ENCODE data around the gene DMD.

DMD gene

GRCh38 chrX:31563792-31564191 lies 1647.6 kb downstream of the DMD start:
- TF ChIP-seq CTCF (IDR thresholded peaks at IDR 0.05; ENCODE audit: control insufficient read depth, insufficient read depth, low read depth, low read length, missing control alignments) = no peak
- no peak overlapping the region for H3K4me3 ChIP-seq (ENCODE audit: control insufficient read depth, low read depth, low read length)
- DNase-seq (ENCODE audit: low read depth) = no peak

DNA sequence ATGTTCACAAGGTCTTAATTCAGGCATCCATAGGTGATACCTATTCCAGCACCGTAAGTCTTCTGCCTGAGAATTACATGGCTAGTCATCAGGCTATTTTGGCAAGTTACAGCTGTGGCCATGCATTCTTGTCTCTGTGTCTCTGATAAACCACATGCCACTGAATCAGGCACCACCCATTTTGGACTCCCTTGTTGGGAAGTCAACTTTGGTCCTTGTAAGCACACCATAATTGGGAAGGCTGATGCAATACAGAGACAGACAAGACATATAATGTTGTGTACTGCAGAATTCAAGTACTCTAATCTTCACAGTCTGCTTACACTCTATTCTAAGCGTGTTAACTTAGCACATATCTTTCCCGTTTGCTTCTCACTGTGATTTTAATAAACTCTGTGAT lies 1655.8 kb downstream of the DMD start:
- no peak overlapping the region for H3K4me3 ChIP-seq (ENCODE audit: control insufficient read depth, low read depth, low read length)
- DNase-seq (ENCODE audit: low read depth) = no peak
- TF ChIP-seq CTCF (IDR thresholded peaks at IDR 0.05; ENCODE audit: control insufficient read depth, insufficient read depth, low read depth, low read length, missing control alignments) = no peak

DNA sequence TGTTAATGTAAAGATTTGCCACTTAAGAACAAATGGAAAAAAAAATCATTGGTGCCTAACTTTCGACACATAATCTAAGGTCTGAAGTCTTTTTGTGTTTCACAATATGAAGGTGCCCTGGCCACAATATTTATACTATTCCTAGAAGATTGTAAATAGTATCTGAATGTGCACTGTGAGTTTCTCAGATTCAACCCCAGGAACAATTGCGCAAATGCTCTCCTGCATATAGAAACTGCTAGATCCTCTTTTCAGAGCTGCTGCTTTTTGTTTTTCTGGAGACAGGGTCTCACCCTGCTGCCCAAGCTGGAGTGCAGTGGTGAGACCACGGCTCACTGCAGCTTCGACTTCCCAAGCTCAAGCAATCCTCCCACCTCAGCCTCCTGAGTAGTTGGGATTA lies 1659.4 kb downstream of the DMD start:
- no peak for TF ChIP-seq CTCF (IDR thresholded peaks at IDR 0.05; ENCODE audit: control insufficient read depth, insufficient read depth, low read depth, low read length, missing control alignments)
- no peak for DNase-seq (ENCODE audit: low read depth)
- no peak overlapping the region for H3K4me3 ChIP-seq (ENCODE audit: control insufficient read depth, low read depth, low read length)

GRCh38 chrX:31550158-31550557 lies 1661.2 kb downstream of the DMD start:
- no peak for DNase-seq (ENCODE audit: low read depth)
- H3K4me3 ChIP-seq (ENCODE audit: control insufficient read depth, low read depth, low read length) = no peak overlapping the region
- TF ChIP-seq CTCF (IDR thresholded peaks at IDR 0.05; ENCODE audit: control insufficient read depth, insufficient read depth, low read depth, low read length, missing control alignments) = no peak

DNA sequence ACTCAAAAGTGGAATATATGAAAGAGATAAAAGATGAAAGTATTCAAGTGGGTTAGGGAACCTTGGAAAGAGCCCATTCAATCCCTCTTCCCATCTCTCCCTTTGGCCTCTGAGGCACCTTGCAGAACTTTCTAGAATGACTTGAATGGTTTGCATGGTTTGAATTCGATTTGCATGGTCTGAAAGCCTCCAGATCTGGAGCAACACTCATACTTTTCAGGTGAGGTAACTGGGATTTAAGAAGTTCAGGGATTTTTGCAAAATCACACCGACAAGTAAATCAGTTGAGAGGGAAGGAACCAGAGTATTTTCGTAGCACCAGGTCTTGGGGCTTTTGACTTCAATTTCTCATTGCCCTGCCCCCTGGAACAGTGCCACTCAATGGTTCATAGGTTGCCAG lies 1663.5 kb downstream of the DMD start:
- no peak overlapping the region for H3K4me3 ChIP-seq (ENCODE audit: control insufficient read depth, low read depth, low read length)
- no peak for TF ChIP-seq CTCF (IDR thresholded peaks at IDR 0.05; ENCODE audit: control insufficient read depth, insufficient read depth, low read depth, low read length, missing control alignments)
- no peak for DNase-seq (ENCODE audit: low read depth)

GRCh38 chrX:31547416-31547815 lies 1663.9 kb downstream of the DMD start:
- no peak for DNase-seq (ENCODE audit: low read depth)
- no peak for TF ChIP-seq CTCF (IDR thresholded peaks at IDR 0.05; ENCODE audit: control insufficient read depth, insufficient read depth, low read depth, low read length, missing control alignments)
- H3K4me3 ChIP-seq (ENCODE audit: control insufficient read depth, low read depth, low read length) = no peak overlapping the region

- no peak for TF ChIP-seq CTCF (IDR thresholded peaks at IDR 0.05; ENCODE audit: control insufficient read depth, insufficient read depth, low read depth, low read length, missing control alignments)
- no peak overlapping the region for H3K4me3 ChIP-seq (ENCODE audit: control insufficient read depth, low read depth, low read length)
- peak; percentile 61 for DNase-seq (ENCODE audit: low read depth)
These were observed 1665.2 kb downstream of the DMD start for GRCh38 chrX:31546126-31546525.
